DND-41 (cell line): Measurements from ENCODE around the gene RUNX1.

Source experiments
- ATAC-seq: fragments of 200-7000 bp; cut with Tn5 transposase; 3 replicates; pipeline ENCODE4 v1.9.1; 2021; ENCODE audit warnings: low read depth; ENCODE audit not compliant: insufficient read depth
- DNase-seq: peaks from one replicate; pipeline ENCODE4 v3.0.0-alpha.2; 2020
- H2AFZ ChIP-seq: 2 replicates; pipeline ENCODE4 v1.6.0; 2012; ENCODE audit warnings: low read depth, low read length
- H3K27ac ChIP-seq: 2 replicates; pipeline ENCODE4 v1.5.1; 2012; ENCODE audit warnings: low read length, inconsistent platforms
- H3K27me3 ChIP-seq: fragments of 200-600 bp; sonication (generic); 2 replicates; pipeline ENCODE4 v1.6.0; 2012; ENCODE audit warnings: low read length, mild to moderate bottlenecking, inconsistent platforms; ENCODE audit not compliant: insufficient read depth, poor library complexity
- H3K36me3 ChIP-seq: 2 replicates; pipeline ENCODE4 v1.5.1; 2012; ENCODE audit warnings: low read length, inconsistent platforms; ENCODE audit not compliant: insufficient read depth
- H3K4me1 ChIP-seq: 2 replicates; pipeline ENCODE4 v1.5.1; 2012; ENCODE audit warnings: mild to moderate bottlenecking, low read length; ENCODE audit not compliant: insufficient read depth
- H3K4me2 ChIP-seq: 2 replicates; pipeline ENCODE4 v1.6.0; 2012; ENCODE audit warnings: mild to moderate bottlenecking, moderate library complexity, low read length, inconsistent platforms; ENCODE audit not compliant: insufficient read depth
- H3K4me3 ChIP-seq, 2 experiments: fragments of 200-600 bp in 1 of 2; shearing (Covaris generic) in 1 of 2; 2 replicates each; pipeline ENCODE4 v1.5.1; 2012 to 2016; ENCODE audit warnings: inconsistent platforms in 2 of 2, low read length in 2 of 2, mild to moderate bottlenecking in 2 of 2, low read depth in 1 of 2, moderate library complexity in 1 of 2
- H3K79me2 ChIP-seq: 2 replicates; pipeline ENCODE4 v1.6.0; 2012; ENCODE audit warnings: low read length, inconsistent platforms; ENCODE audit not compliant: insufficient read depth
- H3K9ac ChIP-seq: 2 replicates; pipeline ENCODE4 v1.6.0; 2012; ENCODE audit warnings: low read depth, mild to moderate bottlenecking, inconsistent platforms, low read length, moderate library complexity
- H3K9me3 ChIP-seq: 2 replicates; pipeline ENCODE4 v1.5.1; 2012; ENCODE audit warnings: low read length, moderate library complexity, mild to moderate bottlenecking, inconsistent platforms; ENCODE audit not compliant: insufficient read depth, severe bottlenecking
- H4K20me1 ChIP-seq: 2 replicates; pipeline ENCODE4 v1.6.0; 2012; ENCODE audit warnings: low read length; ENCODE audit not compliant: insufficient read depth
- EZH2 ChIP-seq: IDR thresholded peaks from 3 replicates; pipeline ENCODE4 v1.6.1; 2012; ENCODE audit warnings: borderline replicate concordance, low read depth, mild to moderate bottlenecking, moderate library complexity, low read length, inconsistent platforms; ENCODE audit not compliant: severe bottlenecking
- TF ChIP-seq, protein P1 (sequence below): IDR thresholded peaks from 2 replicates; pipeline ENCODE4 v1.5.1; 2012; ENCODE audit warnings: borderline replicate concordance, low read length, moderate library complexity, mild to moderate bottlenecking; ENCODE audit not compliant: poor library complexity, severe bottlenecking; ENCODE audit errors: extremely low read depth

RUNX1 gene

DNA sequence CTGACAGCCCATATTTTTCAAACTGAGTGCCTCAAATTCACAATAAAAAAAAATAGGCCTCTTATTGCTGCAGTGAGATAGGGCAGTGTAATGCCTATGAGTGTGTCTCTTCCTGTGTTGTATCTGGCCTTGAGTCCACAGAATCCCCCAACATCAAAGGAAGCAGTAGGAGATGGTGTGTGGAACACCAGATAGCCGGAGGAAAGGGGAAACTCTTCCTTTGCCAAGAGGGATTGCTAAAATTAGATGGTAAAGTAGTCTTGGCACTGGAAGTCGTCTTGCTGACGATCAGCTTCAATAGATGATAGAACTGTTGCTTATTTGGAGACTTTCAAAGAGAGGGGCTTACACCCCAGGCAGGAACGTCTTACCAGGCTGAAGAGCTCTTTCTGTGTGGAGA is 51.8 kb downstream of the RUNX1 start:
- DNase-seq (no peak), ATAC-seq (no peak)
- Histone ChIP-seq H3K27ac (peak overlapping the region; percentile 23), H3K79me2 (peaks cover 98% of the 10 kb centered on the region), H4K20me1 (peaks cover 73% of the 10 kb centered on the region), H3K4me1 (peaks cover 12% of the 10 kb centered on the region), H3K27me3 (no peaks in the 10 kb centered on the region), H3K36me3 (peaks cover 60% of the 10 kb centered on the region), H2AFZ (no peak overlapping the region), H3K9me3 (no peaks in the 10 kb centered on the region), H3K9ac (no peak overlapping the region), H3K4me3 (no peak overlapping the region), H3K4me2 (no peak overlapping the region)
- no peak for TF ChIP-seq EZH2
- TF ChIP-seq, protein P1, sequence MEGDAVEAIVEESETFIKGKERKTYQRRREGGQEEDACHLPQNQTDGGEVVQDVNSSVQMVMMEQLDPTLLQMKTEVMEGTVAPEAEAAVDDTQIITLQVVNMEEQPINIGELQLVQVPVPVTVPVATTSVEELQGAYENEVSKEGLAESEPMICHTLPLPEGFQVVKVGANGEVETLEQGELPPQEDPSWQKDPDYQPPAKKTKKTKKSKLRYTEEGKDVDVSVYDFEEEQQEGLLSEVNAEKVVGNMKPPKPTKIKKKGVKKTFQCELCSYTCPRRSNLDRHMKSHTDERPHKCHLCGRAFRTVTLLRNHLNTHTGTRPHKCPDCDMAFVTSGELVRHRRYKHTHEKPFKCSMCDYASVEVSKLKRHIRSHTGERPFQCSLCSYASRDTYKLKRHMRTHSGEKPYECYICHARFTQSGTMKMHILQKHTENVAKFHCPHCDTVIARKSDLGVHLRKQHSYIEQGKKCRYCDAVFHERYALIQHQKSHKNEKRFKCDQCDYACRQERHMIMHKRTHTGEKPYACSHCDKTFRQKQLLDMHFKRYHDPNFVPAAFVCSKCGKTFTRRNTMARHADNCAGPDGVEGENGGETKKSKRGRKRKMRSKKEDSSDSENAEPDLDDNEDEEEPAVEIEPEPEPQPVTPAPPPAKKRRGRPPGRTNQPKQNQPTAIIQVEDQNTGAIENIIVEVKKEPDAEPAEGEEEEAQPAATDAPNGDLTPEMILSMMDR = no peak

DNA sequence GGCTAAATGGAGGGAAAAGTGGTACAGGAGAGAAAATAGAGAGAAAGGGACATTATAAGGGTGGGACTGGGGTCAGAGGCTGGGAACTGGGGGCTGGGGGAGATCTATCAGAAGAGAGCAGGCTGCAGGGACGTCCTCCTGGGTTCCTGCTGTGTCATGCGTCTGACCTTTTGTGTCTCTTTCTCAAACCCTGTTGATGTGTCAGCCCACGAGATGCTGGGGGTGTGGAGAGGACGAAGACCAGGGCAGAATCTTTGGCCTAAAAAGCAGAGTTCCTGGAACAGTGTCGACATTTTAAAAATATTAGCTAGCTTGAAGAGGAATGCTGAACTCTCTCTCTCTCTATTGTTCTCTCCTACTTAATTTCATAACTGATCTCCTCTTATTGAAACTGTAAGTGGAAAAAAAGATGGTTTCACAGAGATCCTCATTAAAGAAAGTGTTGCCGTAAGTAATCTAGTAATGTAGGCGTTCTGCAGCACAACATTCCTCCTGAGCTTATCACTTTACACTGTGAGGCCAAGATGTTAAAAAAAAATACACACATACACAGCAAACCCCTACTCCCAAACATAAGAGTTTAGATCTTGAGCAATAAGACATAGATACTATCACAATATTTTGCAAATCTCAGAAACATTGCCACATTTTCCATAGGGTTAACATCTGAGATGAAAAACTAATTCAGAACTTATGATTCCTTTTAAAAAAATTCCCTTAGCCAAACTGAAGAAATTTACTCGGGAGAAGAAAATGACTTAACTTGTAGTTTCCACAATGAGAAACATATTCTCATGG is 52.6 kb downstream of the RUNX1 start:
- H3K4me2 ChIP-seq = no peak overlapping the region
- H3K4me3 ChIP-seq = no peak overlapping the region
- no peak overlapping the region for H3K9ac ChIP-seq
- no peaks in the 10 kb centered on the region for H3K27me3 ChIP-seq
- H4K20me1 ChIP-seq = peaks cover 78% of the 10 kb centered on the region
- H3K27ac ChIP-seq = peak overlapping the region; percentile 29; the same call in 1 of the 2 replicates
- no peak overlapping the region for H2AFZ ChIP-seq
- DNase-seq = no peak
- no peaks in the 10 kb centered on the region for H3K9me3 ChIP-seq
- no peak for TF ChIP-seq EZH2
- TF ChIP-seq, protein P1 = no peak
- H3K4me1 ChIP-seq = peaks cover 20% of the 10 kb centered on the region
- H3K79me2 ChIP-seq = peaks cover 98% of the 10 kb centered on the region
- H3K36me3 ChIP-seq = peaks cover 68% of the 10 kb centered on the region
- ATAC-seq = no peak

DNA sequence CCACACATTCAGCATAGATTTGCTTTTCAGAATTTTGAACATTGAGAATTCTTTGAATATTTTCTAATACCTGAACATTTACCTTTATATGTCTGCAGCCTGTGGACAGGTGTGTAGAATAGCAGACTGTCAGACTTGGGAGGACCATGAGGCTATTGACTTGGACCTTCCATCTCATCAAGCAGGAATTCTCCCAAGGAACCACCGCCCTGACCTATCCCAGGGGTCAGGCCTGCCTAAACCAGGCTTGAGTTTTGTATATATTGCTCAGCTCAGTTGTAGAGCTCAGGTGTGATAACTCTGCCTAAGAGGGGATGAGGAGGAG is 53.2 kb downstream of the RUNX1 start:
- Histone ChIP-seq H3K36me3 (peaks cover 74% of the 10 kb centered on the region), H3K4me1 (peaks cover 25% of the 10 kb centered on the region), H3K79me2 (peaks cover 98% of the 10 kb centered on the region), H3K9me3 (no peaks in the 10 kb centered on the region), H3K4me3 (no peak overlapping the region), H2AFZ (no peak overlapping the region), H3K9ac (no peak overlapping the region), H3K27me3 (no peaks in the 10 kb centered on the region), H3K27ac (peak overlapping the region; percentile 29; the same call in 1 of the 2 replicates), H3K4me2 (no peak overlapping the region), H4K20me1 (peaks cover 84% of the 10 kb centered on the region)
- TF ChIP-seq, protein P1 = no peak
- no peak for TF ChIP-seq EZH2
- no peak for ATAC-seq
- no peak for DNase-seq
